ENCODE data around the gene BCL6.

BCL6 gene

GRCh38 chr3:187747506-187747905 is 2.2 kb upstream of the BCL6 start:
- peaks cover 24% of the 10 kb centered on the region; the same call in 1 of the 2 replicates for H3K4me1 ChIP-seq (ENCODE audit: insufficient read depth, low read length)
- no peak overlapping the region for H3K9ac ChIP-seq (ENCODE audit: low read depth, low read length)
- no peaks in the 10 kb centered on the region for H3K36me3 ChIP-seq (ENCODE audit: insufficient read depth, low read length)

GRCh38 chr3:187746442-187747281 is 1.4 kb upstream of the BCL6 start:
- H3K36me3 ChIP-seq (ENCODE audit: insufficient read depth, low read length), result no peaks in the 10 kb centered on the region
- peak overlapping the region; percentile 79 for H3K9ac ChIP-seq (ENCODE audit: low read depth, low read length)
- peaks cover 24% of the 10 kb centered on the region; the same call in 1 of the 2 replicates for H3K4me1 ChIP-seq (ENCODE audit: insufficient read depth, low read length)
- no peaks in the 10 kb centered on the region for H3K9me3 ChIP-seq (ENCODE audit: control insufficient read depth, insufficient read depth, low read length)

More at GRCh38 chr3:187747506-187747905, 2.2 kb upstream of the BCL6 start:
- H3K9me3 ChIP-seq (ENCODE audit: control insufficient read depth, insufficient read depth, low read length), result no peaks in the 10 kb centered on the region

GRCh38 chr3:187746059-187746441 is 782 bp upstream of the BCL6 start:
- H3K9me3 ChIP-seq (ENCODE audit: control insufficient read depth, insufficient read depth, low read length), result no peaks in the 10 kb centered on the region
- peaks cover 24% of the 10 kb centered on the region; the same call in 1 of the 2 replicates for H3K4me1 ChIP-seq (ENCODE audit: insufficient read depth, low read length)
- no peaks in the 10 kb centered on the region for H3K36me3 ChIP-seq (ENCODE audit: insufficient read depth, low read length)
- H3K9ac ChIP-seq (ENCODE audit: low read depth, low read length), result peak overlapping the region; percentile 79

- Histone ChIP-seq H3K4me1 (ENCODE audit: insufficient read depth, low read length) (peaks cover 24% of the 10 kb centered on the region), H3K9me3 (ENCODE audit: control insufficient read depth, insufficient read depth, low read length) (no peaks in the 10 kb centered on the region), H3K9ac (ENCODE audit: low read depth, low read length) (peak overlapping the region; percentile 79), H3K36me3 (ENCODE audit: insufficient read depth, low read length) (no peaks in the 10 kb centered on the region)
Measured at GRCh38 chr3:187744169-187745151, 808 bp downstream of the BCL6 start.

GRCh38 chr3:187743195-187744141 is 1.8 kb downstream of the BCL6 start:
- Histone ChIP-seq H3K36me3 (ENCODE audit: insufficient read depth, low read length) (no peaks in the 10 kb centered on the region), H3K4me1 (ENCODE audit: insufficient read depth, low read length) (peaks cover 14% of the 10 kb centered on the region), H3K9ac (ENCODE audit: low read depth, low read length) (peak overlapping the region; percentile 79), H3K9me3 (ENCODE audit: control insufficient read depth, insufficient read depth, low read length) (no peaks in the 10 kb centered on the region)

GRCh38 chr3:187742351-187743171 is 2.7 kb downstream of the BCL6 start:
- no peak overlapping the region; the same call in 1 of the 2 replicates for H3K9ac ChIP-seq (ENCODE audit: low read depth, low read length)

GRCh38 chr3:187741403-187742350 is 3.6 kb downstream of the BCL6 start:
- Histone ChIP-seq H3K9ac (ENCODE audit: low read depth, low read length) (peak overlapping the region; percentile 92; the same call in 1 of the 2 replicates), H3K9me3 (ENCODE audit: control insufficient read depth, insufficient read depth, low read length) (no peaks in the 10 kb centered on the region), H3K4me1 (ENCODE audit: insufficient read depth, low read length) (peaks cover 12% of the 10 kb centered on the region; the same call in 1 of the 2 replicates), H3K36me3 (ENCODE audit: insufficient read depth, low read length) (no peaks in the 10 kb centered on the region)

More at GRCh38 chr3:187742351-187743171, 2.7 kb downstream of the BCL6 start:
- Histone ChIP-seq H3K9me3 (ENCODE audit: control insufficient read depth, insufficient read depth, low read length) (no peaks in the 10 kb centered on the region), H3K36me3 (ENCODE audit: insufficient read depth, low read length) (no peaks in the 10 kb centered on the region), H3K4me1 (ENCODE audit: insufficient read depth, low read length) (peaks cover 8% of the 10 kb centered on the region)

- no peaks in the 10 kb centered on the region for H3K36me3 ChIP-seq (ENCODE audit: insufficient read depth, low read length)
- H3K4me1 ChIP-seq (ENCODE audit: insufficient read depth, low read length), result peaks cover 21% of the 10 kb centered on the region
- H3K9me3 ChIP-seq (ENCODE audit: control insufficient read depth, insufficient read depth, low read length), result no peaks in the 10 kb centered on the region
- peak overlapping the region; percentile 92 for H3K9ac ChIP-seq (ENCODE audit: low read depth, low read length)
Measured at GRCh38 chr3:187740421-187741399, 4.6 kb downstream of the BCL6 start.

- Histone ChIP-seq H3K9me3 (ENCODE audit: control insufficient read depth, insufficient read depth, low read length) (no peaks in the 10 kb centered on the region), H3K4me1 (ENCODE audit: insufficient read depth, low read length) (peaks cover 26% of the 10 kb centered on the region), H3K36me3 (ENCODE audit: insufficient read depth, low read length) (no peaks in the 10 kb centered on the region), H3K9ac (ENCODE audit: low read depth, low read length) (peak overlapping the region; percentile 92)
Measured at GRCh38 chr3:187739561-187740332, 5.5 kb downstream of the BCL6 start.

GRCh38 chr3:187739094-187739560 is 6.1 kb downstream of the BCL6 start:
- Histone ChIP-seq H3K9ac (ENCODE audit: low read depth, low read length) (peak overlapping the region; percentile 92), H3K36me3 (ENCODE audit: insufficient read depth, low read length) (no peaks in the 10 kb centered on the region), H3K4me1 (ENCODE audit: insufficient read depth, low read length) (peaks cover 26% of the 10 kb centered on the region), H3K9me3 (ENCODE audit: control insufficient read depth, insufficient read depth, low read length) (no peaks in the 10 kb centered on the region)
